ENCODE results near the gene PNPLA3. TPM values are rescaled to one million over a fixed set of nuclear protein-coding genes. Genes with fewer than 3 reads are reported as not detected.

The PNPLA3 gene
- total and polyA plus RNA-seq, 2 of the 4 experiments (the other 2 are of a cell fraction) = 3.6 to 7.5 TPM

DNA sequence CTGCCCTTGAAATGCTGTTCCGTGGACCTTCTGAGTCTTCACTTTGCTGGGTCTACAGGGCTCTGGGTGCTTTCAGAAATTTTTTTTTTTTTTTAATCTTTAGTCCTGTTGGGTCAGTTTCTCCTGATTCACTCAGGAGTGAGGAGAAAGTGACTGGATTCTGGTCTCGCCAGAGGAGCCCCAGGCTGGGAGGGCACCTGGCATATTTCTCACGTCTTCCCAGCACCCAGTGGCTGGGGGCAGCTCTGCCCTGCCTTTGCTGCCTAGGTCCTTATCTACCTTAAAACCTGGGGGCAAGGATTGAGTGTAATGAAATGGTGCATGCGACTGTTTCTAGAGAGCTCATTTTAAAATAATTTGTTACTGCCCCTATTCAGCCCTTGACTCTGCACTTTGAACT is 55.0 kb downstream of the PNPLA3 start:
- ATAC-seq (ENCODE audit: low read depth) = no peak
- WGBS, 2 experiments (ENCODE audit: extremely low coverage in 2 of 2, insufficient read length in 1 of 2) = 100% methylated on average over 1 of the region's 4 CpGs; no CpG with 5 or more reads in 1 of the 2 experiments
- Histone ChIP-seq H2AK9ac (replicated peaks; ENCODE audit: low read depth, low read length, poor library complexity) (no peak overlapping the region), H2BK15ac (ENCODE audit: low read depth, low read length) (no peak overlapping the region), H3K4ac (ENCODE audit: low read depth, low read length) (no peak overlapping the region), H2AFZ (replicated peaks; ENCODE audit: low read length, poor library complexity) (no peak overlapping the region), H3K9me1 (ENCODE audit: insufficient read depth, low read length) (no peaks in the 10 kb centered on the region), H3K18ac (ENCODE audit: low read depth, low read length) (no peak overlapping the region), H3K9me3 (ENCODE audit: control insufficient read depth, insufficient read depth, low read length) (no peaks in the 10 kb centered on the region), H2AK5ac (ENCODE audit: low read depth, low read length) (no peak overlapping the region), H3K9ac (ENCODE audit: low read depth, low read length) (no peak overlapping the region), H3K4me3 (ENCODE audit: insufficient read depth, low read depth, low read length) (no peak overlapping the region), H2BK120ac (ENCODE audit: low read depth, low read length) (no peak overlapping the region), H2BK20ac (ENCODE audit: low read depth, low read length) (no peak overlapping the region), H3K23ac (ENCODE audit: low read depth, low read length) (no peak overlapping the region), H3K56ac (ENCODE audit: extremely low read depth, insufficient read depth, low read length) (no peak overlapping the region), H3K14ac (replicated peaks; ENCODE audit: low read depth, low read length) (no peak overlapping the region), H3K4me1 (ENCODE audit: control insufficient read depth, insufficient read depth, low read length) (no peaks in the 10 kb centered on the region), H4K20me1 (ENCODE audit: insufficient read depth, low read length) (no peaks in the 10 kb centered on the region; the same call in 1 of the 2 replicates), H2BK5ac (ENCODE audit: low read depth, low read length, poor library complexity, severe bottlenecking) (no peak overlapping the region), H3K27ac (ENCODE audit: insufficient read depth, low read length) (no peak overlapping the region), H3K4me2 (ENCODE audit: low read depth, low read length) (no peak overlapping the region), H4K8ac (ENCODE audit: low read depth in 2 of 2, low read length in 2 of 2) (no peak overlapping the region), H3K79me1 (ENCODE audit: low read depth in 1 of 2, low read length in 2 of 2) (no peaks in the 10 kb centered on the region), H4K5ac (ENCODE audit: low read depth, low read length) (no peak overlapping the region), H3K36me3 (ENCODE audit: control insufficient read depth, insufficient read depth, low read length) (peaks cover 59% of the 10 kb centered on the region), H4K91ac (ENCODE audit: insufficient read depth, low read depth, low read length) (no peak overlapping the region), H3K27me3 (ENCODE audit: control insufficient read depth, insufficient read depth, low read length) (no peaks in the 10 kb centered on the region)
- no peak for DNase-seq
- TF ChIP-seq RCOR1 (IDR thresholded peaks at IDR 0.05; ENCODE audit: insufficient replicate concordance, low read length) (no peak), BHLHE40 (IDR thresholded peaks at IDR 0.05; ENCODE audit: low read depth, low read length) (no peak), FOS (IDR thresholded peaks at IDR 0.05; ENCODE audit: low read depth, low read length) (no peak), MAZ (IDR thresholded peaks at IDR 0.05; ENCODE audit: borderline replicate concordance, low read depth, low read length) (no peak), MXI1 (IDR thresholded peaks at IDR 0.05; ENCODE audit: borderline replicate concordance, low read depth, low read length) (no peak), NFE2L2 (IDR thresholded peaks at IDR 0.05; ENCODE audit: low read depth, low read length) (no peak), CEBPB (IDR thresholded peaks at IDR 0.05; ENCODE audit: low read depth, low read length) (no peak), RFX5 (IDR thresholded peaks at IDR 0.05; ENCODE audit: low read depth, low read length) (no peak), MAFK (IDR thresholded peaks at IDR 0.05; ENCODE audit: low read depth, low read length) (no peak), SMC3 (IDR thresholded peaks at IDR 0.05; ENCODE audit: low read depth, low read length) (no peak)
- TF ChIP-seq, protein P1, sequence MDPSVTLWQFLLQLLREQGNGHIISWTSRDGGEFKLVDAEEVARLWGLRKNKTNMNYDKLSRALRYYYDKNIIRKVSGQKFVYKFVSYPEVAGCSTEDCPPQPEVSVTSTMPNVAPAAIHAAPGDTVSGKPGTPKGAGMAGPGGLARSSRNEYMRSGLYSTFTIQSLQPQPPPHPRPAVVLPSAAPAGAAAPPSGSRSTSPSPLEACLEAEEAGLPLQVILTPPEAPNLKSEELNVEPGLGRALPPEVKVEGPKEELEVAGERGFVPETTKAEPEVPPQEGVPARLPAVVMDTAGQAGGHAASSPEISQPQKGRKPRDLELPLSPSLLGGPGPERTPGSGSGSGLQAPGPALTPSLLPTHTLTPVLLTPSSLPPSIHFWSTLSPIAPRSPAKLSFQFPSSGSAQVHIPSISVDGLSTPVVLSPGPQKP (IDR thresholded peaks at IDR 0.05; ENCODE audit: borderline replicate concordance, low read depth, low read length) = no peak
- TF ChIP-seq, protein P2, sequence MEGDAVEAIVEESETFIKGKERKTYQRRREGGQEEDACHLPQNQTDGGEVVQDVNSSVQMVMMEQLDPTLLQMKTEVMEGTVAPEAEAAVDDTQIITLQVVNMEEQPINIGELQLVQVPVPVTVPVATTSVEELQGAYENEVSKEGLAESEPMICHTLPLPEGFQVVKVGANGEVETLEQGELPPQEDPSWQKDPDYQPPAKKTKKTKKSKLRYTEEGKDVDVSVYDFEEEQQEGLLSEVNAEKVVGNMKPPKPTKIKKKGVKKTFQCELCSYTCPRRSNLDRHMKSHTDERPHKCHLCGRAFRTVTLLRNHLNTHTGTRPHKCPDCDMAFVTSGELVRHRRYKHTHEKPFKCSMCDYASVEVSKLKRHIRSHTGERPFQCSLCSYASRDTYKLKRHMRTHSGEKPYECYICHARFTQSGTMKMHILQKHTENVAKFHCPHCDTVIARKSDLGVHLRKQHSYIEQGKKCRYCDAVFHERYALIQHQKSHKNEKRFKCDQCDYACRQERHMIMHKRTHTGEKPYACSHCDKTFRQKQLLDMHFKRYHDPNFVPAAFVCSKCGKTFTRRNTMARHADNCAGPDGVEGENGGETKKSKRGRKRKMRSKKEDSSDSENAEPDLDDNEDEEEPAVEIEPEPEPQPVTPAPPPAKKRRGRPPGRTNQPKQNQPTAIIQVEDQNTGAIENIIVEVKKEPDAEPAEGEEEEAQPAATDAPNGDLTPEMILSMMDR (conservative IDR thresholded peaks at IDR 0.05; ENCODE audit: low read depth, low read length) = no peak
- TF ChIP-seq, protein P3, sequence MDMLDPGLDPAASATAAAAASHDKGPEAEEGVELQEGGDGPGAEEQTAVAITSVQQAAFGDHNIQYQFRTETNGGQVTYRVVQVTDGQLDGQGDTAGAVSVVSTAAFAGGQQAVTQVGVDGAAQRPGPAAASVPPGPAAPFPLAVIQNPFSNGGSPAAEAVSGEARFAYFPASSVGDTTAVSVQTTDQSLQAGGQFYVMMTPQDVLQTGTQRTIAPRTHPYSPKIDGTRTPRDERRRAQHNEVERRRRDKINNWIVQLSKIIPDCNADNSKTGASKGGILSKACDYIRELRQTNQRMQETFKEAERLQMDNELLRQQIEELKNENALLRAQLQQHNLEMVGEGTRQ (IDR thresholded peaks at IDR 0.05; ENCODE audit: low read depth, low read length) = no peak
- dilution Hi-C loops (cut with HindIII; ENCODE audit: low sequenced_read_pairs, unreplicated experiment) (no loop called here), in situ Hi-C loops (cut with MboI; ENCODE audit: low sequenced_read_pairs) (no loop called here), intact Hi-C loops (cut with micrococcal nuclease) (no loop called here)
- ChIA-PET CTCF (no interaction called here), POLR2A (ENCODE audit: unreplicated experiment) (no interaction called here)
- BruUV-seq (replicated peaks) = no TSS peak
